GM23248 (cell line): ENCODE measurements around the gene NUDCD3. TPM values are rescaled to one million over a fixed set of nuclear protein-coding genes. Genes with fewer than 3 reads are reported as not detected.
A peak's percentile ranks its signal among the peaks of the same experiment; 100 is the strongest.

Source experiments
- DNase-seq: peaks from one replicate; pipeline ENCODE4 v3.0.0-alpha.2; 2015
- H2AFZ ChIP-seq: fragments of 200-600 bp; sonication (generic); 2 replicates; pipeline ENCODE4 v1.6.1; 2016; ENCODE audit warnings: antibody characterized with exemption
- H3F3A ChIP-seq: fragments of 200-600 bp; sonication (generic); 2 replicates; pipeline ENCODE4 v1.6.1; 2016; ENCODE audit warnings: mild to moderate bottlenecking, antibody characterized with exemption, mixed run types; ENCODE audit not compliant: insufficient read depth
- H3K27ac ChIP-seq: fragments of 200-600 bp; sonication (generic); 2 replicates; pipeline ENCODE4 v1.5.1; 2016; ENCODE audit warnings: mild to moderate bottlenecking
- H3K27me3 ChIP-seq: fragments of 200-600 bp; sonication (generic); replicated peaks from 2 replicates; pipeline ENCODE4 v1.6.1; 2016; ENCODE audit warnings: mild to moderate bottlenecking; ENCODE audit not compliant: insufficient read depth
- H3K36me3 ChIP-seq: fragments of 200-600 bp; sonication (generic); 2 replicates; pipeline ENCODE4 v1.6.1; 2016; ENCODE audit warnings: low read depth, mild to moderate bottlenecking
- H3K4me1 ChIP-seq: fragments of 200-600 bp; sonication (generic); 2 replicates; pipeline ENCODE4 v1.6.1; 2016; ENCODE audit warnings: mild to moderate bottlenecking; ENCODE audit not compliant: insufficient read depth
- H3K4me2 ChIP-seq: fragments of 200-600 bp; sonication (generic); one replicate; pipeline ENCODE4 v1.6.1; 2016; ENCODE audit warnings: mild to moderate bottlenecking; ENCODE audit not compliant: unreplicated experiment
- H3K4me3 ChIP-seq: fragments of 200-600 bp; sonication (generic); 2 replicates; pipeline ENCODE4 v1.5.1; 2016; ENCODE audit warnings: mild to moderate bottlenecking
- H3K79me2 ChIP-seq: fragments of 200-600 bp; sonication (generic); 2 replicates; pipeline ENCODE4 v1.6.1; 2016; ENCODE audit warnings: mild to moderate bottlenecking; ENCODE audit not compliant: insufficient read depth
- H3K9ac ChIP-seq: fragments of 200-600 bp; sonication (generic); 2 replicates; pipeline ENCODE4 v1.6.1; 2016; ENCODE audit warnings: mild to moderate bottlenecking
- H3K9me2 ChIP-seq: fragments of 200-600 bp; sonication (generic); 2 replicates; pipeline ENCODE4 v1.6.1; 2016; ENCODE audit warnings: mixed run types, mild to moderate bottlenecking, moderate library complexity; ENCODE audit not compliant: insufficient read depth
- H3K9me3 ChIP-seq: fragments of 200-600 bp; sonication (generic); one replicate; pipeline ENCODE4 v1.6.1; 2017; ENCODE audit warnings: low read depth
- H4K20me1 ChIP-seq: fragments of 200-600 bp; sonication (generic); 2 replicates; pipeline ENCODE4 v1.6.0; 2016; ENCODE audit not compliant: insufficient read depth
- EZH2 ChIP-seq: fragments of 200-600 bp; sonication (generic); IDR thresholded peaks from 2 replicates; pipeline ENCODE4 v1.6.1; 2018; ENCODE audit warnings: antibody characterized with exemption, mild to moderate bottlenecking; ENCODE audit not compliant: insufficient read depth, poor library complexity, severe bottlenecking
- EZH2phosphoT487 ChIP-seq: fragments of 200-600 bp; sonication (generic); IDR thresholded peaks from 2 replicates; pipeline ENCODE4 v1.6.1; 2018; ENCODE audit warnings: antibody characterized with exemption, moderate library complexity, mild to moderate bottlenecking, low read depth; ENCODE audit not compliant: insufficient read depth
- WGBS, 2 experiments: methylation state at CpG; one replicate each; pipeline ENCODE4 v1.1.6; 2015 to 2017; ENCODE audit warnings: low lambda C conversion rate in 2 of 2, low coverage in 1 of 2; ENCODE audit errors: missing lambda C conversion rate in 2 of 2; 5-methylcytosine and 5-hydroxymethylcytosine counted together
- in situ Hi-C: fragments of 300-500 bp; cut with MboI; formaldehyde crosslinking; loops from 2 replicates; pipeline ENCODE4 v1.15.0; 2020
- polyA plus RNA-seq: library from polyadenylated mRNA; unstranded; fragments of >200 nt; fragmentation: Nextera tagmentation; extraction: Ambion mirVana; gene quantifications from 2 replicates; pipeline ENCODE4 v1.2.1, GENCODE V29; 2016
- total RNA-seq: library from RNA; depleted of rRNA; stranded (reverse); fragments of >200 nt; shearing (Covaris generic); gene quantifications from 2 replicates; pipeline ENCODE4 v1.2.3, GENCODE V29; 2014

Gene NUDCD3
- total and polyA plus RNA-seq, 2 experiments from 2014 or later = 56.7 to 79.1 TPM

DNA sequence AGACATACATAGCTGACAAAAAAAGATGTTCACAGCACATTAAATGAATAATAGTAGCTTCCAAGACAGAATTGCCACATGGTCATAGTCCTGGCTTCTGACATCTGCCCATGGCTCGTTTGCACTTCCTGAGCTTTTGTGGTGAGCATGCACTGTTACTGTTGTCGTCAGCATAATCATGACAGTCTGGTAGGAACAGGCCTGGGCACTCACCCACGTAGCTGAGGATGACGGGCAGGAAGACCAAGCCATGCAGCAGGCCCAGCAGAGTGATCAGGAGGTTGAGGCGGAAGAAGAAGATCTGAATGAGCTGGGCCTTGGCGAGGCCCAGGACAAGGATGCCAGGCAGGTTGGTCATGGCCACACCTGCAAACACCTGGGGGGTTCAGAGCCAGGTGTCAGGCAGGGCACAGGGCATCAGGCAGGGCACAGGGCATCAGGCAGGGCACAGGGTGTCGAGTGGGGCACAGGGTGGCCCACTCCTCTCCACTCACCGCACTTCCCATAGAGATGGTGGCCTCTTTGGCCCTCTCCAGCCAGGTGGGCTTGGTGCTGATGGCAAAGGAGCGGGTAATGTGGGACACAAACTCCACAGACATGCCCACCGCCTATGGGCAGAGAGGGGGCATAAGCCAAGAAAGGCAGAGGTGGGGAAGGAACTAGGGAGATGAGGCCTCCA is 25.3 kb upstream of the NUDCD3 start:
- Histone ChIP-seq H2AFZ (no peak overlapping the region), H3K9ac (no peak overlapping the region), H3F3A (no peaks in the 10 kb centered on the region), H3K4me3 (no peak overlapping the region), H3K36me3 (no peaks in the 10 kb centered on the region), H3K9me2 (no peaks in the 10 kb centered on the region), H3K9me3 (no peaks in the 10 kb centered on the region), H3K4me1 (no peaks in the 10 kb centered on the region), H3K4me2 (no peak overlapping the region), H4K20me1 (no peaks in the 10 kb centered on the region), H3K79me2 (no peaks in the 10 kb centered on the region), H3K27me3 (no peaks in the 10 kb centered on the region), H3K27ac (no peak overlapping the region)
- WGBS, 2 experiments = 52 to 55% methylated on average over 10 of the region's 10 CpGs
- TF ChIP-seq EZH2phosphoT487 = no peak
- TF ChIP-seq EZH2 = no peak
- DNase-seq = peak; percentile 25
- in situ Hi-C loops = no loop called here

DNA sequence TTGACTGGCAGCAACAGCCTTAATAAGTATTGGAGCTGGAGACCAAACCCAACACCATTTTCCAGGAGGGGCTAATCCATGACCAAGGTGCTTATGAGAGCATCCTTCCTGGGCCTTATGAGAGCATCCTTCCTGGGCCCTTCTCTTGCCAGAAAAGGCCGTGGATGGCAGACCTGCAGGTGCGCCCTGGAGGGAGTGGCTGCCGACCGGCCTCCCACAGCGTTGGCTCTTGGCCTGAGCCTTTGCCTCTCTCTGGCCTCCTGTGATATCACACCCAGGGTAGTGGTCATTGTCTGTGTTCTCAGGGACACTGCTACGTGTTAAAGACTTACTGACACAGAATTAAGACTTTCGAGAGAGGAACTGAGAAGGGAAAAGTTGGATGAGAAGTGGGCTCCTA is 22.3 kb upstream of the NUDCD3 start:
- no peaks in the 10 kb centered on the region for H4K20me1 ChIP-seq
- H3K9me3 ChIP-seq = no peaks in the 10 kb centered on the region
- H2AFZ ChIP-seq = no peak overlapping the region
- no peak for TF ChIP-seq EZH2phosphoT487
- no peak for TF ChIP-seq EZH2
- no peak overlapping the region for H3K4me2 ChIP-seq
- no peaks in the 10 kb centered on the region for H3K27me3 ChIP-seq
- no peaks in the 10 kb centered on the region for H3K79me2 ChIP-seq
- 81% methylated on average over 7 of the region's 7 CpGs for whole genome bisulfite sequencing, 2 experiments
- no peak overlapping the region for H3K4me3 ChIP-seq
- H3K4me1 ChIP-seq = no peaks in the 10 kb centered on the region
- no peaks in the 10 kb centered on the region for H3F3A ChIP-seq
- DNase-seq = no peak
- H3K9ac ChIP-seq = no peak overlapping the region
- no peaks in the 10 kb centered on the region for H3K9me2 ChIP-seq
- in situ Hi-C loops = no loop called here
- no peak overlapping the region for H3K27ac ChIP-seq
- no peaks in the 10 kb centered on the region for H3K36me3 ChIP-seq

GRCh38 chr7:44511863-44512468 is 21.5 kb upstream of the NUDCD3 start:
- Histone ChIP-seq H3K4me2 (no peak overlapping the region), H3K79me2 (no peaks in the 10 kb centered on the region), H4K20me1 (no peaks in the 10 kb centered on the region), H3F3A (no peaks in the 10 kb centered on the region), H3K4me1 (no peaks in the 10 kb centered on the region), H3K27ac (no peak overlapping the region), H3K9ac (no peak overlapping the region), H3K9me3 (no peaks in the 10 kb centered on the region), H3K4me3 (no peak overlapping the region), H3K36me3 (no peaks in the 10 kb centered on the region), H3K27me3 (no peaks in the 10 kb centered on the region), H2AFZ (no peak overlapping the region), H3K9me2 (no peaks in the 10 kb centered on the region)
- no peak for DNase-seq
- WGBS, 2 experiments = 33 to 39% methylated on average over 4 of the region's 4 CpGs
- TF ChIP-seq EZH2phosphoT487 = no peak
- no peak for TF ChIP-seq EZH2
- in situ Hi-C loops = no loop called here

GRCh38 chr7:44511236-44511635 is 20.8 kb upstream of the NUDCD3 start:
- H4K20me1 ChIP-seq = no peaks in the 10 kb centered on the region
- in situ Hi-C loops = no loop called here
- WGBS, 2 experiments = 83% methylated on average over 1 of the region's 1 CpG

More at GRCh38 chr7:44511236-44511635, 20.8 kb upstream of the NUDCD3 start:
- Histone ChIP-seq H3K4me1 (no peaks in the 10 kb centered on the region), H3F3A (no peaks in the 10 kb centered on the region), H3K79me2 (no peaks in the 10 kb centered on the region), H3K4me3 (no peak overlapping the region), H3K36me3 (no peaks in the 10 kb centered on the region), H2AFZ (no peak overlapping the region), H3K9ac (no peak overlapping the region), H3K9me3 (no peaks in the 10 kb centered on the region), H3K27ac (no peak overlapping the region), H3K9me2 (no peaks in the 10 kb centered on the region), H3K27me3 (no peaks in the 10 kb centered on the region), H3K4me2 (no peak overlapping the region)
- DNase-seq = no peak
- TF ChIP-seq EZH2phosphoT487 (no peak), EZH2 (no peak)
